ENCODE measurements around the gene LYRM1. TPM values are rescaled to one million over a fixed set of nuclear protein-coding genes. Genes with fewer than 3 reads are reported as not detected.
"Not testable (repeated sequence)": the region's sequence is repeated elsewhere in the genome, so short reads cannot be mapped to it uniquely, and the experiment has no call there.

The LYRM1 gene
- polyA plus RNA-seq, 1 donor (not counting 4 experiments of a cell fraction or from before 2014, with no cell fraction given), result 21.7 TPM

GRCh38 chr16:20862162-20862960 lies 38.2 kb upstream of the LYRM1 start:
- dilution Hi-C loops (cut with MboI; ENCODE audit: extremely low pct_ligation_motif_present, low sequenced_read_pairs), result no loop called here
- no peak overlapping the region for H3K27ac ChIP-seq (ENCODE audit: control insufficient read depth, insufficient read depth, low read length)
- peaks cover 27% of the 10 kb centered on the region for H3K4me1 ChIP-seq (ENCODE audit: control insufficient read depth, extremely low read depth, insufficient read depth, low read length)
- no peak overlapping the region for H3K9ac ChIP-seq (ENCODE audit: control insufficient read depth, extremely low read depth, insufficient read depth, low read length)
- H3K27me3 ChIP-seq (ENCODE audit: control insufficient read depth, extremely low read depth, insufficient read depth, low read length), result no peaks in the 10 kb centered on the region
- TF ChIP-seq CTCF (optimal IDR thresholded peaks at IDR 0.05 in 1 of 3, IDR thresholded peaks at IDR 0.05 in 1 of 3, conservative IDR thresholded peaks at IDR 0.05 in 1 of 3; ENCODE audit: extremely low read depth in 1 of 3, insufficient read depth in 2 of 3, low read length in 3 of 3) (no peak), EZH2 (IDR thresholded peaks at IDR 0.05; ENCODE audit: low read length) (no peak)
- no peak for FAIRE-seq
- H3K9me1 ChIP-seq (ENCODE audit: control insufficient read depth, extremely low read depth, insufficient read depth, low read length), result peaks cover 3% of the 10 kb centered on the region
- no peak overlapping the region for H3K4me3 ChIP-seq (ENCODE audit: control insufficient read depth in 2 of 3, extremely low read depth in 1 of 3, insufficient read depth in 2 of 3, low read depth in 1 of 3, low read length in 3 of 3)
- peaks cover 22 to 24% of the 10 kb centered on the region in 2 experiments for H3K36me3 ChIP-seq (ENCODE audit: control insufficient read depth in 2 of 2, extremely low read depth in 1 of 2, insufficient read depth in 2 of 2, low read length in 2 of 2)
- H3K79me2 ChIP-seq (ENCODE audit: control insufficient read depth, insufficient read depth, low read length), result peaks cover 38% of the 10 kb centered on the region
- H4K20me1 ChIP-seq (ENCODE audit: control insufficient read depth, extremely low read depth, insufficient read depth, low read length), result no peaks in the 10 kb centered on the region
- no peak overlapping the region for H3K4me2 ChIP-seq (ENCODE audit: control insufficient read depth, extremely low read depth, insufficient read depth, low read depth, low read length)
- no peak for DNase-seq (ENCODE audit: low read depth, low spot score)
- H3K9me3 ChIP-seq (ENCODE audit: control insufficient read depth, low read depth, low read length), result no peaks in the 10 kb centered on the region
- H2AFZ ChIP-seq (ENCODE audit: control insufficient read depth, low read length), result no peak overlapping the region

GRCh38 chr16:20864376-20864775 lies 36.2 kb upstream of the LYRM1 start:
- FAIRE-seq; dilution Hi-C loops (cut with MboI; ENCODE audit: extremely low pct_ligation_motif_present, low sequenced_read_pairs); H3K9me3 ChIP-seq (ENCODE audit: control insufficient read depth, low read depth, low read length); H3K4me3 ChIP-seq (ENCODE audit: control insufficient read depth in 2 of 3, extremely low read depth in 1 of 3, insufficient read depth in 2 of 3, low read depth in 1 of 3, low read length in 3 of 3); H4K20me1 ChIP-seq (ENCODE audit: control insufficient read depth, extremely low read depth, insufficient read depth, low read length); DNase-seq (ENCODE audit: low read depth, low spot score); H3K9me1 ChIP-seq (ENCODE audit: control insufficient read depth, extremely low read depth, insufficient read depth, low read length); H3K27me3 ChIP-seq (ENCODE audit: control insufficient read depth, extremely low read depth, insufficient read depth, low read length); H3K27ac ChIP-seq (ENCODE audit: control insufficient read depth, insufficient read depth, low read length); H3K4me2 ChIP-seq (ENCODE audit: control insufficient read depth, extremely low read depth, insufficient read depth, low read depth, low read length); H2AFZ ChIP-seq (ENCODE audit: control insufficient read depth, low read length); H3K9ac ChIP-seq (ENCODE audit: control insufficient read depth, extremely low read depth, insufficient read depth, low read length): not testable (repeated sequence)
- H3K36me3 ChIP-seq (ENCODE audit: control insufficient read depth in 2 of 2, extremely low read depth in 1 of 2, insufficient read depth in 2 of 2, low read length in 2 of 2), result peaks cover 22 to 24% of the 10 kb centered on the region in 2 experiments
- peaks cover 51% of the 10 kb centered on the region for H3K79me2 ChIP-seq (ENCODE audit: control insufficient read depth, insufficient read depth, low read length)
- peaks cover 47% of the 10 kb centered on the region for H3K4me1 ChIP-seq (ENCODE audit: control insufficient read depth, extremely low read depth, insufficient read depth, low read length)
